Measurements from ENCODE around the gene SLC6A7.

The SLC6A7 gene

DNA sequence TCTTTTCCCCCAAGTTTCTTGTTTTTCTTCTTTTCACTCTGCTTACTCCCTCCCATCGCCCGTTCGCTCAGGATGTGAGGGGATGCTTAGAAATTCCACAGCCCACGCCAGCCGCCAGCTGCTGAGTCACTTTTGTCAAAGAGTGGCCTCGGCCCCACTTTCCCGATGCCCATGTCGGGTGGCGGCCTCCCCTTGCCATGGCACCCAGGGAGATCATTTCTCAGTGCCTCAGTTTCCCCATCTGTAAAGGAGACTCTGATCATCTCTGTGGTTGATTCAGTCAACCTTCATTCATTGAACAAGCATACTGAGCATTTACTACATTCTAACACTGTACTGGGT is 33.9 kb upstream of the SLC6A7 start:
- no peak for DNase-seq

- DNase-seq, result no peak
Measured at GRCh38 chr5:150156540-150156939, 33.3 kb upstream of the SLC6A7 start.

DNA sequence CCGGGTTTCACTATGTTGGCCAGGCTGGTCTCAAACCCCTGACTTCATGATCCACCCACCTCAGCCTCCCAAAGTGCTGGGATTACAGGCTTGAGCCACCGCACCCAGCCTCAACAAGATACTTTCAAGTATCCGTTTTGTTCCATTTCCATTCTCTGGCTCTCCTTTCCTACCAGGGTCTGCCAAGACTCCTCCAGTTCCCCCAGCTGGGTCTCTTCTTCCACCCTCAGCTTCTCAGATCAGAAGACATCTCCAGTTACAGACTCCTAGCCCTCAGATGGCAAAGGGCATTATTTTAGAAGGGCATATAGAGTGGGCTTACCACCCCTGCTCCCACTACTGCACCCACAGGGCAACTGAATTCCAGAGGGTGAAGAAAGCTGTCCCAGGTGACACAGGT is 32.7 kb upstream of the SLC6A7 start:
- no peak for DNase-seq

DNA sequence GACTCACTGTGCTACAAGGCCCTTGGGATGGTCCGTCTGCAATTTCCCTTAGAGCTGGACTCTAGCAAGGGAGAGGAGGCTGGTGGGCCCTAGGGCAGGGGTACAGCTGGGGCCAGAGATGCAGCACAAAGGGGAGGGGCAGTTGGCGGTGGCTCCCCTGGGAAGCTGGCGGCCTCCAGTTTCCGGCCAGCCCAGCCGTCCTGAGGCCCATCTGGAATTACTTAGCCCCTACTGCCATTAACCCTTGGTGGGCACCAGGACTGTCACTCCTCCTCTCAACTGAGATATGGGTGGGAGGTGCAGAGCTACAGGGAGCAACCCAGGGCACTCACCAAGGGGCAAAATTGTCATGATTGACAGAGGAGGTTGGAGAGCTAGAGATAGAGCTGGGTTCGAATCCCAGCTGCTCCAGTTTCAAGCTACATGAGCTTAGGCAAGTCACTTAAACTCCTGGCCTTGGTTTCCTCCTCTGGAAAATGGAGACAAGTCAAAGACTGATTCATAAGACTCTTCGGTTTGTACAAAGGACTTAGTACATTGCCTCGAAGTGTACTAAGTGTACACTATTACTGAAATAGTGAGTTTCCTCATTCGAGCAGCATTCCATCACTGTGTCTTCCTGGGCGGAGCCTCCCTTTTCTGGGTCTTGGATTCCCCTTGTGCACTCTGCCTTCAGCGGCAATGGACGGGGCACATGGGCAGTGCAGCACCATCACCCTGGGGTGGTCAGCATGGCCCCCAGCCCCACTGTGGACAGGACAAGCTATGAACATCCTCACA is 31.5 kb upstream of the SLC6A7 start:
- no peak for DNase-seq

GRCh38 chr5:150159031-150159430 is 30.8 kb upstream of the SLC6A7 start:
- no peak for DNase-seq

DNA sequence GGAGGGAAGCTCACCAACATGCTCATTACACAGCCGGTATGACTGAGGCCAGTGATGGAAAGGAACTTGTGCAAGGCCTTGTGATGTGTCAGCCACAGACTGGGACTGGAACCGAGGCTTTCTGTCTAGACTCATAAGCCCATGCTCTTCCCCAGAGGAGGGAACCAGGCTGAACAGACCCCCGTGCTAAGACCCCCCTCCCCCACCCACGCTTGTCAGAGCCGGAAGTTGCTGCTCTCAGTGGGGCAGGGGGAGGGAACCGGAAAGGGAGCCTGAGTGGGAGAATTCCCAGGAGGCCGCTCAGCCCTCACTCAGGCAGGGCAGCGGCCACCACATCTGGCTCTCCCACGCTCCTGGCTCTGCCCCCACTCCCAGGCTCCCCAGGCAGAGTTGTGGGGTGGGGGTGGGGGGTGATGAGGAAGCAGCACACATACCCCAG is 30.1 kb upstream of the SLC6A7 start:
- DNase-seq, result no peak

DNA sequence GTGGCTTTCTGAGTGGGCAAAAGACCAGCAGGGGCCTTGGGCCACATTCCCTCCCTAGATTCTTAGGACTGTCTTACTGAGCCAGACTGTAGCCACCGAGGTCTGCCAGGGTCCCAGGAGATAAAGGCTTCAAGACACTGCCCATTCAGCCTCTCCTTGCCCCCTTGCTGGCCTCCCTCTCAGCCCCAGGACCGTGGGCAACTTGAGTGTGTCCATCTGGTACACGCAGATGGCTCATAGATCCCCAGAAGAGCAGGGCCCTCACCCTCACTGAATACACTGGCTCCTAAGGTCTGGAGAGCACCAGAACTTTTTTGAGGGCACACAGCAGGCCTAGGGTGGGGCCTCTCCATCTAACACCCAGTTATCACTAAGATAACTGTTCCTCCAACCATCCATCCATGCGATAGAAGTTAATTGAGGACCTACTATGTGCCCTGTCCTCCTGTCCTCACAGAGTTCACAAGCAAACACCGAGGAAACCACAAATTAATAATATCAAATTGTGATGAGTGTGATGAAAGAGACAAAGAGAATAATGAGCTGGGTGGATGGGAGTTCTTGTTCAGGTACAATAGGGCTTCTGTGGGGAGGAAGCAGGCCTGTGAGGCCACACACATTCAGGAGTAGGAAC is 29.3 kb upstream of the SLC6A7 start:
- no peak for DNase-seq

- peak; percentile 60 for DNase-seq
Measured at GRCh38 chr5:150161242-150162141, 28.4 kb upstream of the SLC6A7 start.

GRCh38 chr5:150162142-150162513 is 27.7 kb upstream of the SLC6A7 start:
- no peak for DNase-seq

DNA sequence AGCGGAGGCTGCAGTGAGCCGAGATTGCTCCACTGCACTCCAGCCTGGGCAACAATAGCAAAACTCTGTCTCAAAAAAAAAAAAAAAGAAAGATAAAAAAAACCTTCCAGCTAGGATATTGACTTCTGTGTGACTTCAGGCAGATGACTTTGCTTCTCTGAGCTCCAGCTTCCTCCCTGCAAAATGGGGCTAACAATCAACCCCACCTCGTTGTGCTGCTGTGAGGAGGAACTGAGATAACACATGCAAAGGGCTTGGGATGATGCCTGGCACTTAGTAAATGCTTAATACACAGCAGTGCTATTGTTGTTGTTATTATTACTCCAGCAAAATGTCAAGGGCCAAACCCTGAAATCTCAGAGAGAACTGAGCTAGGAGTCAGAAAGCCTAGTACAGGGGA is 26.8 kb upstream of the SLC6A7 start:
- DNase-seq, result no peak

- no peak for DNase-seq
Measured at GRCh38 chr5:150163547-150164059, 26.3 kb upstream of the SLC6A7 start.

DNA sequence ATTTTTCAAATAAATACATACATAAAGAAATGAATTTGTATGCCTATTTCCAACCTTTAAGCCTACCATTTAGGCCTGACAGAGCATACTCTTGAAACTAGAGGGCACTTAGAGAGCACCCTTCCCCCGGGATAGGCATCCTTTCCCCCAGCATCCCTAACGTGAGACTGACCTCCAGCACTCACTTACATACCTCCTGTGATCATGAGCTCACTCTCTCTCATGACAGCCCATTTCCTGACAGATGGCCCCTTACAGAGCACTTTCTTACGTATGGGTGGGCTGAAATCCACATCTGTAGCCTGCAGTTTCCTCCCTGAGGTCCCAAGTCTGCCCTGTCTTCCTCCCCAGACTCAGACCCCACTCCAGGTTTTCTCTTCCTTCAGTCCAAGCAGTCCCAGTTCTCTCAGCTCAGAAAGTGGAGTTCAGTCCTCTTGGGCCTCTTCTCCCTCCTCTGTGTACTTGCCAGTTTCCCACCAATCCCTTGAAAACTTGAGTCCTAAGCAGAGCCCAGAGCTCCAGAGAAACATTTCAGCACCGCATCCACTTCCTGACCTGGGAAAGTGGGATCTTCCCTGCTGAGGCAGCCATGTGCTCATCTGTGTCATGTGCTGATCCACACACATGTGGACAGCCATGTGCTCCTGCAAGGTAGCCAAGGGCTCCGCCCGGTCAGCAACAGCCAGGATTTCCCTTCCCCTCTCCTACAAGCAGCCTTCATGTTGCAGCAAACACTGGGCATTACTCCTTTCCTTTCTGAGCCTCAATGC is 25.5 kb upstream of the SLC6A7 start:
- DNase-seq, result no peak

DNA sequence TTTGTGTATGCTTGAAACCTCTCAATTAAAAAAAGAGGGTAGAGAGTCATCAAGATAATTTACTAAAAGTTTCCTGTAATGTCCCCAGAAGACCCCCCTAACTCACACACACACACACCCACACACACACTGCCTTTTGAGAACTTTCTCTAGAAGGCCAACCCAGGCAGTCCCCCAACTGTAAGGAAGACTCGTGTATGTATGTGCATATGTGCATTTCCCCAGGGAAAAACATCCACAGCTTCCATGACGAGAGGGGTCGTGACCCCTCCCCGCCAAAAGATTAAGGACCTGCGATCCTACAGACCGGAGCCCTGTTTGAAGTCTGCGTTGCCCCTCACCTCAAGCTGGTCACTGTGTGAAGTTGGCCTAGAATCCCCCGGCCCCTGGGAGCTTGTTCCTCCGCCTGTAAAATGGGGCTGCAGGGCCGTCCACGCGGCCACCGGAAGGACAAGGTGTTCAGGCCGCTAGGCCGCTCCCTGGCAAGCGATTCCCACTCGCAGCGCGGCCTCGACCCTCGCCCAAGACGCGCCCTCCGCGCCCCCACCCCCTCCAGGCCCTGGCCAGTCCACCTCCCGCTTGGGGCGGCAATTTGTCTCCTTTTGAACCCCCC is 23.7 kb upstream of the SLC6A7 start:
- no peak for DNase-seq

DNA sequence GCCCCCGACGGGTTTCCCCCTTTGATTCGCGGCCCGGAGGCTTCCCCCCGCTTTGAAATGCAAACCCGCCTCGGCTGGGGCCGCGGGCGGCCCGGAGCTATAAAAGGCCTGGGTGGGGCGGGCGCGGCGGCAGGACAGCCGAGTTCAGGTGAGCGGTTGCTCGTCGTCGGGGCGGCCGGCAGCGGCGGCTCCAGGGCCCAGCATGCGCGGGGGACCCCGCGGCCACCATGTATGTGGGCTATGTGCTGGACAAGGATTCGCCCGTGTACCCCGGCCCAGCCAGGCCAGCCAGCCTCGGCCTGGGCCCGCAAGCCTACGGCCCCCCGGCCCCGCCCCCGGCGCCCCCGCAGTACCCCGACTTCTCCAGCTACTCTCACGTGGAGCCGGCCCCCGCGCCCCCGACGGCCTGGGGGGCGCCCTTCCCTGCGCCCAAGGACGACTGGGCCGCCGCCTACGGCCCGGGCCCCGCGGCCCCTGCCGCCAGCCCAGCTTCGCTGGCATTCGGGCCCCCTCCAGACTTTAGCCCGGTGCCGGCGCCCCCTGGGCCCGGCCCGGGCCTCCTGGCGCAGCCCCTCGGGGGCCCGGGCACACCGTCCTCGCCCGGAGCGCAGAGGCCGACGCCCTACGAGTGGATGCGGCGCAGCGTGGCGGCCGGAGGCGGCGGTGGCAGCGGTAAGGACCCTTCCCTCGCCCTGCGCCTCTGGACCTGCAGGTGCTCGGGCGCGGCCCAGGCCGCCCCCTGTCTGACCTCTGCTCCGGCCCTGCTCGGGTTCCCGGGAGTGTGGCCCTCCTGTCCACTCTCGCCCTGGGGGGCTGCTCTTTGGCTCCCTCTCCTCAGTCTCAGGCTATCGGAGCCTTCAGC is 23.0 kb upstream of the SLC6A7 start, which contains the start of gene CDX1:
Gene CDX1, plus strand, starts transcription at position 129 of the 862 bp plus-strand sequence. Its CDS starts 99 bp downstream, at position 228.
- DNase-seq, result no peak

- no peak for DNase-seq
Measured at GRCh38 chr5:150167512-150167850, 22.4 kb upstream of the SLC6A7 start.

- DNase-seq, result no peak
Measured at GRCh38 chr5:150167908-150168307, 22.0 kb upstream of the SLC6A7 start.

DNA sequence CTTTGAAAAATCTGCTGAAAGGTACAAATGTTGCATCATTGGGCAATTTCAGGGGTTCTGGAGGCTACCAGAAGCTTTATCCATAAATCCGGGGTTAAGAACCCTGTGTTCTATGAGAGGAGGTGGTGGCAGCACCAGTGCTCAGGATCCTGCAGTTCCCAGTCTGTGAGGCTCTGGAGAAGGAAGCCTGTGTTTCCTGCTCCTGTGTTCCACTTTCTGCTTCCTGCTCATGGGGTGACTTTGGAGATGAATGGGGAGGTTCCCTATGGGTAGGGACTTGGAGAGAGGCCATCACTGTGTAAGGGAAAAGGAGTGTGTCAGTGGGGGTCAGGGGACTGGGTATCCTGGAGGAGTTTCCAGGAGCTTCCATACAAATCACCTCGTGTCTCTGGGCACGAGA is 21.0 kb upstream of the SLC6A7 start:
- DNase-seq, result no peak

GRCh38 chr5:150172145-150172544 is 17.7 kb upstream of the SLC6A7 start:
- DNase-seq, result no peak

- DNase-seq, result no peak
Measured at GRCh38 chr5:150172556-150172955, 17.3 kb upstream of the SLC6A7 start.

DNA sequence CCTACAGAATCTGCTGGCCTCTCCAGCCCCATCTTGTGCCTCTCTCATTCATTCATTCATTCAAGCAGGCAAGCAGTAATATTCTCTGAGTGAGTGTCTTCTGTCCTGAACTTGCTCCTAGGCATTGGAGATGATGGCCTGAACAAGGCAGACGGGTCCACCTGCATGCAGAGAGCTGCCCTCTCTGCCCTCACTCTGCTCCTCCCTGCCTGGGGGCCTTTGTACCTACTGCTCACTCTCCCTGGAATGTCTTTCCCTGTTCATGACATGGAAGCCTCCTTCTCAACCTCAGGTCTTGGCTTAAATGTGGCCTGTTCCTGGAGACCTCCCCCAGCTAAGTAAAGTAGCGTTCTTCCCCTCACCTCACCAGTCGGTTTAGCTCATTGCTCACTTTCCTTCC is 16.7 kb upstream of the SLC6A7 start:
- no peak for DNase-seq

DNA sequence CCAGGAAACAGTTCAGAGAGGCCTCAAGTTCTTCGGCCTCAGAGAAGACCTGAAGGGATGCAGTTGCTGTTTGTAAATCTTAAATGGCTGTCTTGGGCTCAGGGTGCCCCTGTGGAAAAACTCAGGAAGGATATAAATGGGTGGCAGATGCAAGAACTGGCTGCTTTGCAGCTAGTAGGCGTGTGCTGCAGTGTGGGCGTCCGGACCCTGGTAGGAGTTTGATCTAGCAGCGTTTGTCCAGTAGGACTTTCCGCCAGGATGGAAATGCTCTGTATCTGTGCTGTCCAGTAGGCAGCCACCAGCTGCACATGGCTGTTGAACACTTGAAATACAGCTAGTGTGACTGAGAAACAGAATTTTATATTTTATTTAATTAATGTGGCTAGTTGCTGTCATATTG is 15.6 kb upstream of the SLC6A7 start:
- DNase-seq, result no peak

Measured in midbrain (tissue), 1 donor.